SK-N-MC (cell line): Measurements from ENCODE around the gene DNAH14.

Experiments used
- EZH2 ChIP-seq: fragments of 200-600 bp; sonication (generic); IDR thresholded peaks from one replicate; pipeline ENCODE4 v1.6.1; 2017; ENCODE audit warnings: antibody characterized with exemption
- POLR2AphosphoS5 ChIP-seq: IDR thresholded peaks from 2 replicates; pipeline ENCODE4 v1.6.1; 2012; ENCODE audit warnings: mild to moderate bottlenecking, low read depth, low read length, borderline replicate concordance

- no peak for TF ChIP-seq POLR2AphosphoS5
- no peak for TF ChIP-seq EZH2
Observed at GRCh38 chr1:225119307-225119706, 189.8 kb downstream of the DNAH14 start.
